SW 1271 (cell line): ENCODE results near the gene HHEX.
"Not testable (repeated sequence)": the region's sequence is repeated elsewhere in the genome, so short reads cannot be mapped to it uniquely, and the experiment has no call there.

ENCODE experiments used
- DNase-seq, 2 experiments: peaks; one replicate each; lab custom pipeline; 2025; lab: John Stamatoyannopoulos, UW

The HHEX gene

DNA sequence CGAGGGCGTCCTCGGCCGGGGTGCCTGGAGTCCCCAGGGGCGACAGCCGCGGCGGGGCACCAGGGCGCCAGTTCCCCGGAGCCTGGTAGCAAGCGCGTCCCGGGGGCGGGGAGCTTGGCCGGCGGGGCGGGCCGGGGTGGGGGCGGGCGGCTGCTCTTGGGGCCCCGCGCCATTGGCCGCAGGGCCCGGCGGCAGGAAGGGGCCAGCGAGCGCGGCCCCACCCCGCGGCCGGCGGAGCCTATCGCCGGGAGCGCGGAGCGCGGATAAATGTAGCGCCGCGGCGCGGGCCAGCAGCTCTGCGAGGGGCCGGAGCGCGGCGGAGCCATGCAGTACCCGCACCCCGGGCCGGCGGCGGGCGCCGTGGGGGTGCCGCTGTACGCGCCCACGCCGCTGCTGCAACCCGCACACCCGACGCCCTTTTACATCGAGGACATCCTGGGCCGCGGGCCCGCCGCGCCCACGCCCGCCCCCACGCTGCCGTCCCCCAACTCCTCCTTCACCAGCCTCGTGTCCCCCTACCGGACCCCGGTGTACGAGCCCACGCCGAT, at the start of gene HHEX:
Gene HHEX, plus strand, starts transcription at position 293 of the 548 bp plus-strand sequence. Its CDS starts 32 bp downstream, at position 325.
- peak in 1 of 2 experiments; percentile 42 for DNase-seq

- peak in 1 of 2 experiments; percentile 7 for DNase-seq
These were observed 49.6 kb upstream of the HHEX start for GRCh38 chr10:92640107-92640506.

DNA sequence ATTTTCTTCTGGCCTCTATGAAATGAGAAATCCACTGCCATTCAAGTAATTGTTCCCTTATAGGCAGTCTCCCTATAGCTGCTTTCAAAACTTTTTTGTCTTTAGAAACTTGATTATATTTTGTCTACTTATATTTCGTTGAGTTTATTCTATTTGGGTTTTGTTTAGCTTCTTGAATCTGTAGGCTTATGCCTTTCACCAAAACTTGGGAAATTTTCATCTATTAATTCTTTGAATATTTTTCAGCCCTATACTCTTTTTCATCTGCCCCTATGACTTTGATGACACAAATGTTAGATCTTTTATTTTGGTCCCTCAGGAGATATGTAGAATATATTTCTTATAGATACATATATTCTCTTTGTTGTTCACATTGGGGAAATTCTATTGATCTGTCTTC, 48.3 kb upstream of the HHEX start:
- DNase-seq: no peak

DNA sequence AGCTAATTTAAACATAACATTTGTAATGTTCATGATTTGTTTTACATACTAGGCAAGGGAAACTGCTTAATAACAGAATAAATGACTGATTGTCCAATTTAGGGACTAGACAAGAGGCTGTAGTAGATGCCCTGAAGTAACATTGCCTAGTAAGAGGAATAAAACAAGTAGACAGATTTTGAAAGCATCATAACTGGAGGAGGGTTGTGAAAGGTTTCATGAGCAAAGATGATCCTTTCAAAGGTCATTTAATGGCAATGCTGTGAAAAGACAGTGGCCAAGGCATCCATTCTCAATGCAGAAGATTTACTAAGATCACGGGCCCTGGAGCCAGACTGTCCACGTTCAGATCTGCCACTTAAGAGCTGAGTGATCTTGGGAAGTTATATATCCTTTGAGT, 44.8 kb upstream of the HHEX start:
- DNase-seq: no peak

DNA sequence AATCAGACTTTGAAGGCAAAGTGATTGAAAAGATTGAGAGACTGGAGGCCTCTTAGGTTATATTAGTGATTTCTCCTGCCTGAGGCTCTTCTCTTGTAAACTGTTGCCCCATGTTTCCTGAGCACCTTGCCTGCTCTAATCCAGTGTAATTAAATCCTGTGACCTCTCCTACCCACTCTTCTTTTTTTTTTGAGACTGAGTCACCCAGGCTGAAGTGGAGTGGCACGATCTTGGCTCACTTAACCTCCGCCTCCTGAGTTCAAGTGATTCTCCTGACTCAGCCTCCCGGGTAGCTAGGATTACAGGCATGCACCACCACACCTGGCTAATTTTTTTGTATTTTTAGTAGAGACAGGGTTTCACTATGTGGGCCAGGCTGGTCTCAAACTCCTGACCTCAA, 38.9 kb upstream of the HHEX start:
- not testable (repeated sequence) for DNase-seq

GRCh38 chr10:92655426-92655825, 34.3 kb upstream of the HHEX start:
- no peak for DNase-seq

GRCh38 chr10:92656266-92656961, 33.3 kb upstream of the HHEX start:
- no peak for DNase-seq

DNA sequence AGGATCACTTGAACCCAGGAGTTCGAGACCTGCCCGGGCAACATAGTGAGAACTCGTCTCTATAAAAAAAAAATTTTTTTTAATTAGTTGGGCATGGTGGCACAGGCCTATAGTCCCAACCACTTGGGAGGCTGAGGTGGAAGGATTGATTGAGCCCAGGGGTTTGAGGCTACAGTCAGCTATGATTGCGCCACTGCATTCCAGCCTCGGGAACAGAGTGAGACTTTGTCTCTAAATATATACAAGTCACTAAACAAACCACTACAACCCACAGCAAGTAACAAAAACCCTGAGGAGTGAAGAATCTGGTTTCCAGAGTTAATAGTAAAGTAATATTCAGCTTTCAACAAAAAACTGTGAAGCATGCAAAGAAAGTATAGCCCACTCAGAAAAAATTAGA, 32.7 kb upstream of the HHEX start:
- DNase-seq: no peak

DNA sequence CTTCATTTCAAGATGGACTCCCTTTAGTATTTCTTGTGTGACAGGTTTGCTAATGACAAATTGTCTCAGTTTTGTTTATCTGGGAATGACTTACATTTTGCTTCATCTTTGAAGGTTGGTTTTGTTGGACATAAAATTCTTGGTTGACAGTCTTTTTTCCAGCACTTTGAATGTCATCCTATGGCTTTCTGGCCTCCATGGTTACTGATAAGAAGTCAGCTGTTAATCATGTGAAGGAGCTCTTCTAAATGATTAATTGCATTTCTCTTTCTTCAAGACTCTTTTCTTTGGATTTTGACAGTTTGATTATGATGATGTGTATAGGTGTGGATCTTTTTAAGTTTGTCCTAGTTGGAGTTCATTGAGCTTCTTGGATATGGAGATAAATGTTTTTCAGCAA, 26.9 kb upstream of the HHEX start:
- DNase-seq: no peak

DNA sequence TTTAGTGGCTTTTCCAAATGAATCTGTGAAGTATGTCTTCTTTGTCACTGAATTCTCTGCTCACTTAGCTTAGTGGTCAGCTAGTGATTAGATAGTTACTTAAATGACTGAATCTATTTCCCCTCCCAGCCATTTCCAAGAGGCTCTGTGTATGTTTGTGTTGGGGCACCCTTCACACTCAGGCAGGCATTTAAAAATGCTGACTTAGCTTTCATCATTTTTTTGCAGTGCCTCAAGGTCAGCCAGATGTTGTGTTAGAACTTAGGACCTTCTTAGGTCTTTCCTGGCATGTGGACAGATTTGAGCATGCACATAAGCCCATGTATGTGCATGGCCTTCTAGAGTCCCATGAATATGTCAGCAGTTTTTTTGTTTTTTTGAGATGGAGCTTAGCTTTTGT, 25.4 kb upstream of the HHEX start:
- no peak for DNase-seq

DNA sequence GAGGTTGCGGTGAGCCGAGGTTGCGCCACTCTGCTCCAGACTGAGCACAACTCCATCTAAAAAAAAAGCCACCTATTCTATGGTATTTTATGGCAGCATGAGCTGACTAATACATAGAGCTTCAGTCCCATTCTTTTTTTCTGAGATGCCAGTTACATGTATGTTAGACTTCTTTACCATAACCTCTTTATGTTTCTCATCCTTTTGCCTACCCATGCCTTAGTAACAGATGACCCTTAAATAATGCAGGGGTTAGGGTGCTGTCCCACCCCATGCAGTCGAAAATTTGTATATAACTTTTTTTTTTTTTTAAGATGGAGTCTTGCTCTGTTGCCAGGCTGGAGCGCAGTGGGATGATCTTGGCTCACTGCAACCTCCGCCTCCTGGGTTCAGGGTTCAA, 22.7 kb upstream of the HHEX start:
- DNase-seq: no peak

- no peak for DNase-seq
These were observed 12.0 kb upstream of the HHEX start for GRCh38 chr10:92677708-92678107.

GRCh38 chr10:92678206-92678605, 11.5 kb upstream of the HHEX start:
- DNase-seq: no peak

DNA sequence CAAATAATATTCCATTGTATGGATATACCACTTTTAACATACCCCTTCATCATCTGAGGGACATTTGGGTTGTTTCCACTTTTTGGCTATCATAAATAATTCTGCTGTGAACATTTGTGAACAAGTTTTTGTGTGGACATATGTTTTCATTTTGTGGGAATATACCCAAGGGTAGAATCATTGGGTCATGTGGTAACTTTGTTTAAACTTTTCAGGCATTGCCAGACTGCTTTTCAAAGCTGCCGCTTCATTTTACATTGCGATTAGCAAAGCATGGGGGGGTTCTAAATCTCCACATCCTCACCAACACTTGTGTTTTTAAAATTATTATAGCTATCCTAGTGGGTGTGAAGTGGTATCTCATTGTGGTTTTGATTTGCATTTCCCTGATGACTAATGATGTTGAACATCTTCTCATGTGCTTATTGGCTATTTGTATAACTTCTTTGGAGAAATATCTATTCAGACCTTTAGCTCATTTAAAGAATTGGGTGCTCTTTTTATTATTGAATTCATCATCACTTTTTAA, 8.4 kb upstream of the HHEX start:
- DNase-seq: no peak

DNA sequence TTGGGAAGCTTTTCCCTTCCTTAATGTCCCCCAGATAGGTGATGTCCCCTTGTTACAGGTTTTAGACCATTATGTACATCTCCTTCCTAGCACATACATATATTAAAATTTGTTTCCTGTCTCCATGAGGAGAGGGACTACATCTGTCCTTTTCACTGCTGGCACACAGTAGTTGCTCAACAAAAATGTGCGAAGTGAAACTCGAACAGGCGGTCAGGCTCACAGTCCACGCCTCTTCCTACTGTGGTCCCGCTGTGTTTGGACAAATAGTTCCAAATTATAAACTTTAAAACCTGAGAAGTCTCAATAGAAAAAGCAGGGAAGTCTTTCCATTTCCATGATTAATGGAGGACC, 1.2 kb upstream of the HHEX start:
- DNase-seq: no peak

GRCh38 chr10:92688927-92689662, 660 bp upstream of the HHEX start:
- DNase-seq: no peak

- DNase-seq: peak in 1 of 2 experiments; percentile 5
These were observed 608 bp downstream of the HHEX start for GRCh38 chr10:92690211-92690914.

- no peak for DNase-seq
These were observed 1.3 kb downstream of the HHEX start for GRCh38 chr10:92690915-92691590.

DNA sequence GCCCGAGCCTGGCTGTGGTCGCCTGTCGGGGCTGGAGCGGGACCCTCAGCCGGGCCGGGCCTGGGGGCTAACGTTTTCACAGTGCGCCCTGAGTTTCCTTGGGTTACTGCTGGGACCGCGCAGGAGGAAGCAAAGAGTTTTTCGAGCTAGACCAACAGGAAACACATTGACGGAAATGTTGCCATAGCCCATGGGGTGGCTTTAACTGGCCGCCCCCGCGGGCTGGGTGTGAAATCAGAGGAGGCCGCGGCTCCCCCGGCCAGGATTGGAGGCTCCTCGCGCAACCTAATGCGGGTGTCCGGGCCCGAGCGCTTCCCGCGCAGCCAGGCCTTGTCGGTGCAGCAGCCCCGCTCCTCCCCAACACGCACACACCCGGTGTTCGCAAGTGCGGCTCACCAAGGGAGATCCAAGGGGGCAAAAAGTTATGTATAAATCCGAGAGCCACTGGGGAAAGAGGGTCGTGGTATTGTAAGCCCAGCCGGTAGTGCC, 1.9 kb downstream of the HHEX start:
- no peak for DNase-seq

GRCh38 chr10:92692080-92692671, 2.4 kb downstream of the HHEX start:
- no peak for DNase-seq
